Thymus (tissue), 11 donors: Measurements from ENCODE around the gene CAV2. TPM values are rescaled to one million over a fixed set of nuclear protein-coding genes. Genes with fewer than 3 reads are reported as not detected.

ENCODE experiments used
- DNase-seq, 9 donors: peaks; one replicate each; pipeline ENCODE4 v3.0.0-alpha.2; 2013; ENCODE audit warnings: low spot score in 9 of 9, low read depth in 6 of 9, missing footprints in 1 of 9
- H3K27ac ChIP-seq, 2 donors: one replicate each; pipeline ENCODE4 v1.5.1; 2013; ENCODE audit warnings: control low read depth in 1 of 2, low read depth in 1 of 2, low read length in 1 of 2, mild to moderate bottlenecking in 1 of 2, moderate library complexity in 1 of 2
- H3K27me3 ChIP-seq, 2 donors: one replicate each; pipeline ENCODE4 v1.5.1; 2013; ENCODE audit warnings: low read length in 1 of 2; ENCODE audit not compliant: control insufficient read depth in 2 of 2, insufficient read depth in 1 of 2
- H3K36me3 ChIP-seq, 2 donors: one replicate each; pipeline ENCODE4 v1.5.1; 2013; ENCODE audit warnings: low read length in 1 of 2, mild to moderate bottlenecking in 1 of 2, moderate library complexity in 1 of 2; ENCODE audit not compliant: control insufficient read depth in 2 of 2, insufficient read depth in 2 of 2
- H3K4me1 ChIP-seq, 2 donors: one replicate each; pipeline ENCODE4 v1.5.1; 2013; ENCODE audit warnings: low read length in 2 of 2; ENCODE audit not compliant: control insufficient read depth in 2 of 2, insufficient read depth in 2 of 2
- H3K4me3 ChIP-seq, 2 donors: one replicate each; pipeline ENCODE4 v1.5.1; 2013; ENCODE audit warnings: low read length in 2 of 2, control low read depth in 1 of 2, mild to moderate bottlenecking in 1 of 2
- H3K9me3 ChIP-seq, 2 donors: one replicate each; pipeline ENCODE4 v1.5.1; 2013; ENCODE audit warnings: low read length in 1 of 2, mild to moderate bottlenecking in 1 of 2; ENCODE audit not compliant: control insufficient read depth in 2 of 2, insufficient read depth in 1 of 2
- WGBS: extraction: QIAGEN DNeasy Blood & Tissue Kit; methylation state at CpG from one replicate; pipeline ENCODE4 v1.1.7; 2013; 5-methylcytosine and 5-hydroxymethylcytosine counted together
- polyA plus RNA-seq: library from polyadenylated mRNA; stranded (reverse); fragments of 200-250 nt; gene quantifications from one replicate; pipeline ENCODE4 v1.2.3, GENCODE V29; 2013
- total RNA-seq: library from RNA; stranded (reverse); fragments of 120-200 nt; gene quantifications from one replicate; pipeline ENCODE4 v1.2.4, GENCODE V29; 2013
- donor health status: healthy.

CAV2 gene
- total and polyA plus RNA-seq, 2 donors: 6.0 to 29.7 TPM

GRCh38 chr7:116501425-116502167, 2.1 kb downstream of the CAV2 start:
- H3K36me3 ChIP-seq: no peaks in the 10 kb centered on the region
- H3K4me3 ChIP-seq: no peak overlapping the region
- DNase-seq: no peak
- peaks cover 16 to 54% of the 10 kb centered on the region in 2 donors for H3K27me3 ChIP-seq
- no peaks in the 10 kb centered on the region for H3K9me3 ChIP-seq
- WGBS: 87% methylated on average over 5 of the region's 5 CpGs
- no peak overlapping the region for H3K27ac ChIP-seq
- H3K4me1 ChIP-seq: peaks cover 0 to 14% of the 10 kb centered on the region in 2 donors

DNA sequence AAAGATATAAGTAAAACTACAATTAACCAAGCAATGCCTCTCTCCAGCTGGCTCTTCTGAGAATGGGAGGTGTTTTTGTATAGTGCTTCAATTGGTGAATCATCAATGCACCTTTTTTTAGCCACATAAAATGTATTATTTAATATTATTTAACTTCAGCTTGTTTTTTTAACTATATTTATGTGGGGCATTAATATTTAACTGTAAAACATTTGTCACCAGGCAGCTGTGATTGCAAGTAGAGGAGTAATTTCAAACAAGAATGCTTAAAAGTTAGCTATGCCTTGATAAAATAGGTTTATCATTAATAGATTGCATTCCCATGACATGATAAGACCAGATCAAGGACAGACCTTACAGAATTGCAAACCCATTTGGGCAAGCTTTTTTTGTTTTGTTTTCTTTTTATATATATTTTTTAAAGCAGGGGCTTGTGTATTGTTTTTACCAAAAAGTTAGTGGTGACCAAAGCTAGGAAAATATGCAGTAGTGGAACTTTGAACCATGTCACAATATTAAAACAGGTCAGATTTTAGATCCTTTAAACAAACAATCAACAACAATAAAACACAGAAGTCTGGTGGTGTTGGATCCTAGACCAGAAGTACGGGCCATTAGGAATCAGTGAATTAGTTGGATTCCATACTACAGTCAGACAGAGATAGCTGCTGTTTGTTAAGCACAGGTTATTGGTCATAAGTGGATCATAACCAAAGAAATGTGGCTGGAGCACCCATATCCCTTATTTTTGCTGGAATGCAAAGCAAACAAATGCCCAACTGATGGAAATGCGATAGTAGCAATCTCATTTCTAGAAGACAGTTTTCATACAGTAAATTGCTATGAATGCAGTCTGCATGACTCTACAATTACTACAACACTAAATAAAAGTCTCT, 2.9 kb downstream of the CAV2 start:
- no peaks in the 10 kb centered on the region for H3K36me3 ChIP-seq
- over 99% methylated on average over 2 of the region's 2 CpGs for WGBS
- H3K27me3 ChIP-seq: peaks cover 16 to 54% of the 10 kb centered on the region in 2 donors
- no peak for DNase-seq
- H3K9me3 ChIP-seq: no peaks in the 10 kb centered on the region
- H3K27ac ChIP-seq: no peak overlapping the region
- H3K4me1 ChIP-seq: peaks cover 0 to 14% of the 10 kb centered on the region in 2 donors
- H3K4me3 ChIP-seq: no peak overlapping the region

GRCh38 chr7:116503835-116504234, 4.3 kb downstream of the CAV2 start:
- no peaks in the 10 kb centered on the region for H3K36me3 ChIP-seq
- H3K27me3 ChIP-seq: peaks cover 16 to 42% of the 10 kb centered on the region in 2 donors
- DNase-seq: no peak
- H3K9me3 ChIP-seq: no peaks in the 10 kb centered on the region
- peaks cover 0 to 14% of the 10 kb centered on the region in 2 donors for H3K4me1 ChIP-seq
- no peak overlapping the region for H3K4me3 ChIP-seq
- no peak overlapping the region for H3K27ac ChIP-seq

DNA sequence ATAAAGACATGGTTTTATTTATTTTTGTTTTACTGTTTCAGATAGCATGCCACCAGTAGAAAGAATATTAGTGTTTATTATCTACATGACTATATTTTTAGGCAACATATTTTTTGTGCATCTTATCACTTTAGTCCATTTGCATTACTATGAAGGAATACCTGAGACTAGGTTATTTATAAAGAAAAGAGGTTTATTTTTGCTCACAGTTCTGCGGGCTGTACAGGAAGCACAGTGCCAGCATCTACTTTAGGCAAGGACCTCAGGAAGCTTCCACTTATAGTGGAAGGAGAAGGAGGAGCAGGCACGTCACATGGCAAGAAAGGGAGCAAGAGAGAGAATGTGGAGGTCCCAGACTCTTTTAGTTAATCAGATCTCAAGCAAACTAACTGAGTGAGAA, 5.7 kb downstream of the CAV2 start:
- Histone ChIP-seq H3K27ac (no peak overlapping the region), H3K4me3 (no peak overlapping the region), H3K4me1 (peaks cover 0 to 5% of the 10 kb centered on the region in 2 donors), H3K27me3 (peaks cover 5 to 29% of the 10 kb centered on the region in 2 donors), H3K9me3 (no peaks in the 10 kb centered on the region), H3K36me3 (no peaks in the 10 kb centered on the region)
- 72% methylated on average over 2 of the region's 2 CpGs for WGBS
- DNase-seq: no peak

DNA sequence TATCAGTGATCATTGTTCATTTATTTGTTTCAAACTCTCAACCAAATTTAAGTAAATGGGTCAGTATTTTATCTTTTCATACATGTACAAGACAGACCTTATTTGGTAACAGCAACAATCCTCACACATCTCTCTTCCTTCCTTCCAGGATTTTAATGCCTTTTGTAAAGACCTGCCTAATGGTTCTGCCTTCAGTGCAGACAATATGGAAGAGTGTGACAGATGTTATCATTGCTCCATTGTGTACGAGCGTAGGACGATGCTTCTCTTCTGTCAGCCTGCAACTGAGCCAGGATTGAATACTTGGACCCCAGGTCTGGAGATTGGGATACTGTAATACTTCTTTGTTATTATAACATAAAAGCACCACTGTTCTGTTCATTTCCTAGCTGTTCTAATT, 6.3 kb downstream of the CAV2 start:
- DNase-seq: no peak
- H3K27ac ChIP-seq: no peak overlapping the region

GRCh38 chr7:116509982-116510579, 10.5 kb downstream of the CAV2 start:
- Histone ChIP-seq H3K36me3 (no peaks in the 10 kb centered on the region), H3K4me3 (no peak overlapping the region), H3K27ac (no peak overlapping the region), H3K9me3 (no peaks in the 10 kb centered on the region), H3K4me1 (peaks cover 0 to 3% of the 10 kb centered on the region in 2 donors), H3K27me3 (no peaks in the 10 kb centered on the region)
- DNase-seq: no peak
- WGBS: 93% methylated on average over 7 of the region's 7 CpGs

More for the DNA sequence above, 6.3 kb downstream of the CAV2 start:
- peaks cover 0 to under 1% of the 10 kb centered on the region in 2 donors for H3K4me1 ChIP-seq
- H3K27me3 ChIP-seq: peaks cover 4 to 24% of the 10 kb centered on the region in 2 donors
- no peak overlapping the region for H3K4me3 ChIP-seq
- H3K36me3 ChIP-seq: no peaks in the 10 kb centered on the region
- WGBS: 97% methylated on average over 3 of the region's 3 CpGs
- no peaks in the 10 kb centered on the region for H3K9me3 ChIP-seq

DNA sequence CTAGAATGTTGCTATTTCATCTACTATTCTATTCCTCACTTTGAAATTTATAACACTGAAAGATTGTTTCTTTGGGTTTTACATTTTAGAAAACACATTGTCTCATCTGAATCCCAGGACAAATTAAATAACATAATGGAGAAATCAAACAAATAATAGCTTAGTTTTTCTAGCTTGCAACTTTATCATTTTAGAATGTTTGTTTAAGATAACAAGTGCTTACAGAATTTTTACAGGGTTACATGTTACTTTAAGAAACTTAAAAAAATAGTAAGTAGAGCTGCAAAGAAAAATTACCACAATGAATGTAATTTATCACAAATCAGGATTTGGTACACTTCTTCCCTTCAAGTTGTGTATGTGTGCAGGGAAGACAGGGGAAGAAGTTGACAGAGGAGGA, 11.3 kb downstream of the CAV2 start:
- Histone ChIP-seq H3K9me3 (no peaks in the 10 kb centered on the region), H3K4me1 (peaks cover 0 to 3% of the 10 kb centered on the region in 2 donors), H3K27ac (no peak overlapping the region), H3K36me3 (no peaks in the 10 kb centered on the region), H3K27me3 (no peaks in the 10 kb centered on the region), H3K4me3 (no peak overlapping the region)
- DNase-seq: no peak

DNA sequence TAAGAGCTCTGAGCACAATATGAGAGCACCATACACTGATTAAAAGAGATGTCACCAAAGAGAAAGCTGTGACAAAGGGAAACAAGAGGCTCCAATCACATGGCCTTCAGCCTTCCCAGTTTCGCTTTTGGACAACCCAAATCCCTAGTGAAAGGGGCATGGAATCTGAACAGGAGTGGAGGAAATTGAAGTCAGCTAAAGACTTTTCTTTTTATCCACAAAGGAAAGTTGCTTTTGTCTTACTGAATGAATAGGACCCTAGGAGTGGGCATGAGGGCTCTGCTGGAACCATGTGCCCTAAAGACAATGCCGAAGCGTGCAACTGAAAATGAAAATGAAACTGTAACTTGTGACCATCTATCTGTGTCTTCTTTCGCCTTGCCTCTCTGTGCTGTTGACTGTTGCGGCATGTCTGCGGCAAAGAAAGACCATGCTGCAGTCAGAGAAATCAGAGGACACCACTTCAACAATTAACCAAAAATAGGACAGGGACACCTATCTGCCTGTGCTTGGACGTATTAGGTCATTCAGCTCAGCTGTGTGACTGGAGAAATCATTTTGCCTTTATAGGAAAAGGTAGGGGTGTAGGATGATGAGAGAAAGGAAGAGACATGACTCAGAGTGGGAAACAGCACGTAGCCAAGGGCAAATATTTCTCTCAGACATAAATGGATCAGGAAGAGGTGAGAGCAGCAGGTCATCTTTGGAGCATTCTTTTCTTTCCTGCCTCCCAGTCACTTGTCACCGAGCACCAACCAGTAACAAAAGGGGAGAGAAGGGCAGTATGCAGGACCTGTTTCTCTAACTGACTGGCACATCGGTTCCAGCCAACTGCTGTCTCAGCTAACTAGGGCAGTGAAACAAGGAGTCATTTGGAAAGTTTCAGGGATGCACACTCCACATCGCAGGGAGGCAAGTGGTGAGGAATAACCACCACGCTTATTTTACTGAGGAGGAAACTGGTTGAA, 12.3 kb downstream of the CAV2 start:
- 83% methylated on average over 12 of the region's 12 CpGs for WGBS
- Histone ChIP-seq H3K27me3 (no peaks in the 10 kb centered on the region), H3K36me3 (no peaks in the 10 kb centered on the region), H3K4me3 (peak overlapping the region in 1 of 2 donors; percentile 13), H3K4me1 (peaks cover 0 to 3% of the 10 kb centered on the region in 2 donors), H3K9me3 (no peaks in the 10 kb centered on the region), H3K27ac (peak overlapping the region in 1 of 2 donors; percentile 8)
- DNase-seq: peak in 1 of 9 donors; percentile 35
